Mesothelial cell of epicardium (in vitro differentiated cells): ENCODE measurements around the gene ZNF516. TPM values are rescaled to one million over a fixed set of nuclear protein-coding genes. Genes with fewer than 3 reads are reported as not detected.

Experiments used
- DNase-seq, 2 experiments: peaks; one replicate each; pipeline ENCODE4 v3.0.0; 2021; ENCODE audit warnings: low spot score in 2 of 2; ENCODE audit not compliant: unreplicated experiment in 2 of 2
- H3K27ac Mint-ChIP-seq: 2 replicates; pipeline ENCODE4 v1.8.0; 2021; ENCODE audit warnings: mixed read lengths
- H3K27me3 Mint-ChIP-seq: 2 replicates; pipeline ENCODE4 v1.8.0; 2021; ENCODE audit warnings: low read depth, mixed read lengths
- H3K36me3 Mint-ChIP-seq: 2 replicates; pipeline ENCODE4 v1.8.0; 2021; ENCODE audit warnings: mixed read lengths
- H3K4me1 Mint-ChIP-seq: 2 replicates; pipeline ENCODE4 v1.8.0; 2021; ENCODE audit warnings: mixed read lengths
- H3K4me3 Mint-ChIP-seq: 2 replicates; pipeline ENCODE4 v1.8.0; 2021; ENCODE audit warnings: mild to moderate bottlenecking, moderate library complexity, mixed read lengths
- H3K9me3 Mint-ChIP-seq: 2 replicates; pipeline ENCODE4 v1.8.0; 2021; ENCODE audit warnings: mixed read lengths
- CTCF ChIP-seq: fragments of 200-600 bp; sonication (generic); IDR thresholded peaks from one replicate; pipeline ENCODE4 v1.5.0; 2021; ENCODE audit warnings: antibody characterized with exemption; ENCODE audit not compliant: unreplicated experiment
- total RNA-seq: library from RNA; stranded (reverse); gene quantifications from 3 replicates; pipeline ENCODE4 v1.2.1, GENCODE V29; 2021

ZNF516 gene
- total RNA-seq, 1 donor from 2014 or later: 92.1 TPM

- DNase-seq: peak in 1 of 2 experiments; percentile 62
- H3K27ac Mint-ChIP-seq: no peak overlapping the region
These were observed 68.2 kb downstream of the ZNF516 start for GRCh38 chr18:76426737-76427305.

GRCh38 chr18:76425146-76426131 lies 69.6 kb downstream of the ZNF516 start:
- no peak for TF ChIP-seq CTCF
- Mint-ChIP-seq H3K36me3 (peaks cover 4% of the 10 kb centered on the region), H3K27ac (peak overlapping the region; percentile 70), H3K9me3 (no peaks in the 10 kb centered on the region), H3K4me1 (peaks cover 42% of the 10 kb centered on the region), H3K4me3 (no peak overlapping the region), H3K27me3 (no peaks in the 10 kb centered on the region)
- DNase-seq: no peak

More at GRCh38 chr18:76426737-76427305, 68.2 kb downstream of the ZNF516 start:
- Mint-ChIP-seq H3K27me3 (no peaks in the 10 kb centered on the region), H3K9me3 (no peaks in the 10 kb centered on the region), H3K4me1 (peaks cover 36% of the 10 kb centered on the region), H3K4me3 (no peak overlapping the region), H3K36me3 (peaks cover 4% of the 10 kb centered on the region)
- TF ChIP-seq CTCF: peak; percentile 62

- H3K36me3 Mint-ChIP-seq: peaks cover 2% of the 10 kb centered on the region
- no peak for TF ChIP-seq CTCF
- H3K9me3 Mint-ChIP-seq: no peaks in the 10 kb centered on the region
- H3K4me3 Mint-ChIP-seq: no peak overlapping the region
- H3K27me3 Mint-ChIP-seq: no peaks in the 10 kb centered on the region
- H3K27ac Mint-ChIP-seq: peak overlapping the region; percentile 55
- no peak for DNase-seq
- H3K4me1 Mint-ChIP-seq: peaks cover 50% of the 10 kb centered on the region
These were observed 72.2 kb downstream of the ZNF516 start for GRCh38 chr18:76422838-76423237.

- TF ChIP-seq CTCF: no peak
- Mint-ChIP-seq H3K4me3 (no peak overlapping the region), H3K9me3 (no peaks in the 10 kb centered on the region), H3K27me3 (no peaks in the 10 kb centered on the region), H3K36me3 (no peaks in the 10 kb centered on the region), H3K27ac (peak overlapping the region; percentile 68), H3K4me1 (peaks cover 53% of the 10 kb centered on the region)
- no peak for DNase-seq
These were observed 72.9 kb downstream of the ZNF516 start for GRCh38 chr18:76422121-76422520.

- TF ChIP-seq CTCF: no peak
- peak overlapping the region; percentile 68 for H3K27ac Mint-ChIP-seq
- H3K4me1 Mint-ChIP-seq: peaks cover 57% of the 10 kb centered on the region
- no peaks in the 10 kb centered on the region for H3K9me3 Mint-ChIP-seq
- no peaks in the 10 kb centered on the region for H3K27me3 Mint-ChIP-seq
- no peaks in the 10 kb centered on the region for H3K36me3 Mint-ChIP-seq
- H3K4me3 Mint-ChIP-seq: no peak overlapping the region
- no peak for DNase-seq
These were observed 73.4 kb downstream of the ZNF516 start for GRCh38 chr18:76421685-76422078.
